HepG2 (cell line): Measurements from ENCODE around the gene MEGF11. TPM values are rescaled to one million over a fixed set of nuclear protein-coding genes. Genes with fewer than 3 reads are reported as not detected.

Source experiments
- ATAC-seq: fragments of 200-7000 bp; cut with Tn5 transposase; 3 replicates; pipeline ENCODE4 v1.9.1; 2020; ENCODE audit warnings: mild to moderate bottlenecking, moderate library complexity
- BruUV-seq: library from RNA; stranded (reverse); fragments of 400-500 nt; replicated peaks from 2 replicates; lab custom pipeline; 2021; lab: Mats Ljungman, UMichigan
- CTCF ChIA-PET: fragments of 300-600 bp; formaldehyde crosslinking; extraction: SDS; loops from one replicate; lab custom pipeline; 2021; ENCODE audit warnings: low total read pairs, inconsistent platforms, low intra/inter-chr PET ratio; lab: Yijun Ruan, JAX
- POLR2A ChIA-PET: fragments of 350-600 bp; sonication (Branson Sonifier 250); formaldehyde crosslinking; loops from one replicate; lab custom pipeline; 2020; ENCODE audit warnings: antibody characterized with exemption, inconsistent platforms; lab: Yijun Ruan, JAX
- DNase-seq: peaks from one replicate; pipeline ENCODE4 v3.0.0-alpha.2; 2015; ENCODE audit warnings: low spot score
- FAIRE-seq: peaks from 3 replicates; lab custom pipeline; 2011; peaks lifted over from hg19 to GRCh38; lab: Jason Lieb, UNC
- H2AFZ ChIP-seq: one replicate; pipeline ENCODE4 v1.6.1; 2011; ENCODE audit warnings: low read length, inconsistent platforms
- H3K27ac ChIP-seq: fragments of 300-600 bp; 3 replicates; pipeline ENCODE4 v1.8.0; 2011; ENCODE audit warnings: mixed run types, mild to moderate bottlenecking, mixed read lengths, low read length, inconsistent platforms; ENCODE audit not compliant: insufficient read depth; ENCODE audit errors: extremely low read length
- H3K27me3 ChIP-seq, 2 experiments: fragments of 200-600 bp in 1 of 2; 2 replicates in 1 of 2; 3 replicates in 1 of 2; pipeline versions ENCODE4 v1.6.0 to v1.8.0; 2011; ENCODE audit warnings: low read length in 2 of 2, mild to moderate bottlenecking in 2 of 2, moderate library complexity in 2 of 2, inconsistent platforms in 1 of 2; ENCODE audit not compliant: insufficient read depth in 2 of 2, control insufficient read depth in 1 of 2
- H3K36me3 ChIP-seq, 2 experiments: fragments of 200-600 bp in 1 of 2; replicated peaks in 1 of 2; 2 replicates in 1 of 2; 3 replicates in 1 of 2; pipeline versions ENCODE4 v1.5.1 to v1.8.0; 2011; ENCODE audit warnings: low read length in 2 of 2, inconsistent platforms in 1 of 2; ENCODE audit not compliant: insufficient read depth in 2 of 2, control insufficient read depth in 1 of 2
- H3K4me1 ChIP-seq: 2 replicates; pipeline ENCODE4 v1.5.1; 2012; ENCODE audit warnings: low read length, inconsistent platforms; ENCODE audit not compliant: insufficient read depth
- H3K4me2 ChIP-seq: 2 replicates; pipeline ENCODE4 v1.6.0; 2011; ENCODE audit warnings: low read depth, low read length, inconsistent platforms
- H3K4me3 ChIP-seq, 3 experiments: fragments of 200-600 bp in 1 of 3; sonication (generic), shearing (Covaris generic) in 1 of 3; replicated peaks in 1 of 3; 2 replicates each; pipeline ENCODE4 v1.5.1; 2011 to 2016; ENCODE audit warnings: low read length in 3 of 3, inconsistent platforms in 2 of 3, low read depth in 2 of 3, mild to moderate bottlenecking in 2 of 3, control low read depth in 1 of 3, mixed read lengths in 1 of 3; ENCODE audit not compliant: insufficient read depth in 1 of 3
- H3K79me2 ChIP-seq: one replicate; pipeline ENCODE4 v1.6.1; 2011; ENCODE audit warnings: low read length, inconsistent platforms; ENCODE audit not compliant: insufficient read depth
- H3K9ac ChIP-seq: 2 replicates; pipeline ENCODE4 v1.6.0; 2011; ENCODE audit warnings: mild to moderate bottlenecking, low read depth, low read length, inconsistent platforms; ENCODE audit not compliant: insufficient read depth
- H3K9me3 ChIP-seq: 2 replicates; pipeline ENCODE4 v1.5.1; 2012; ENCODE audit warnings: mild to moderate bottlenecking, low read length
- H4K20me1 ChIP-seq: 2 replicates; pipeline ENCODE4 v1.6.0; 2011; ENCODE audit warnings: inconsistent platforms, mild to moderate bottlenecking, low read length, moderate library complexity; ENCODE audit not compliant: insufficient read depth
- HMG20A ChIP-seq: IDR thresholded peaks from 2 replicates; pipeline ENCODE4 v1.6.1; 2016; ENCODE audit warnings: borderline replicate concordance
- KDM1A ChIP-seq: IDR thresholded peaks from 2 replicates; pipeline ENCODE4 v1.6.1; 2016; ENCODE audit warnings: missing compliant biosample characterization
- KLF15 ChIP-seq: sonication (generic); formaldehyde crosslinking; IDR thresholded peaks from 2 replicates; pipeline ENCODE4 v1.8.1; 2023; ENCODE audit warnings: borderline replicate concordance, mild to moderate bottlenecking, inconsistent platforms, missing genetic modification reagents, mixed read lengths
- NFKBIZ ChIP-seq: IDR thresholded peaks from 2 replicates; pipeline ENCODE4 v1.6.1; 2018; ENCODE audit warnings: missing genetic modification reagents, missing compliant biosample characterization
- SETDB1 ChIP-seq: sonication (generic); formaldehyde crosslinking; IDR thresholded peaks from 2 replicates; pipeline ENCODE4 v1.5.1; 2020; ENCODE audit warnings: missing genetic modification reagents, mild to moderate bottlenecking, borderline replicate concordance
- SNAPC2 ChIP-seq: sonication (generic); formaldehyde crosslinking; IDR thresholded peaks from 2 replicates; pipeline ENCODE4 v1.8.1; 2022; ENCODE audit warnings: mild to moderate bottlenecking, missing genetic modification reagents
- SRF ChIP-seq: IDR thresholded peaks from 2 replicates; pipeline ENCODE4 v1.6.1; 2011; ENCODE audit warnings: mild to moderate bottlenecking, low read depth, low read length, moderate library complexity
- TSC22D2 ChIP-seq: sonication (generic); formaldehyde crosslinking; IDR thresholded peaks from 2 replicates; pipeline ENCODE4 v1.5.1; 2020; ENCODE audit warnings: missing genetic modification reagents, mild to moderate bottlenecking, borderline replicate concordance
- ZBTB8A ChIP-seq: sonication (generic); formaldehyde crosslinking; IDR thresholded peaks from 2 replicates; pipeline ENCODE4 v1.4.0; 2020; ENCODE audit warnings: mild to moderate bottlenecking, low read depth, missing genetic modification reagents, borderline replicate concordance
- ZFP90 ChIP-seq: sonication (generic); formaldehyde crosslinking; IDR thresholded peaks from 2 replicates; pipeline ENCODE4 v1.8.0; 2022; ENCODE audit warnings: missing genetic modification reagents, mild to moderate bottlenecking, inconsistent platforms, borderline replicate concordance
- ZNF382 ChIP-seq: sonication (generic); formaldehyde crosslinking; IDR thresholded peaks from 2 replicates; pipeline ENCODE4 v1.5.0; 2020; ENCODE audit warnings: missing genetic modification reagents, mild to moderate bottlenecking, borderline replicate concordance
- ZNF879 ChIP-seq: sonication (generic); formaldehyde crosslinking; IDR thresholded peaks from 2 replicates; pipeline ENCODE4 v1.8.1; 2023; ENCODE audit warnings: missing genetic modification reagents
- WGBS: methylation state at CpG from one replicate; pipeline ENCODE4 v1.1.6; 2017; ENCODE audit warnings: low lambda C conversion rate; 5-methylcytosine and 5-hydroxymethylcytosine counted together
- in situ Hi-C: cut with HindIII; loops from 2 replicates; pipeline ENCODE4 v1.10.0; 2017; ENCODE audit warnings: low pct_unique_long_range_greater_than_20kb; ENCODE audit not compliant: extremely low pct_ligation_motif_present
- intact Hi-C: fragments of 100-400 bp; cut with micrococcal nuclease; formaldehyde crosslinking; loops from one replicate; pipeline ENCODE4 v1.10.0; 2022; ENCODE audit not compliant: unreplicated experiment
- polyA plus RNA-seq, 8 experiments: library from polyadenylated mRNA; depleted of rRNA in 3 of 8; stranded (reverse) in 7 of 8; unstranded in 1 of 8; fragments of >200 nt; fragmentation: Illumina TruSeq in 4 of 8; extraction: Trizol in 4 of 8; gene quantifications; 2 replicates each; pipeline versions ENCODE4 v1.2.1 to v1.2.3, GENCODE V29; 2011 to 2016; ENCODE audit warnings: low read depth in 4 of 8, missing spikeins in 1 of 8, mixed read lengths in 1 of 8; ENCODE audit not compliant: insufficient read depth in 1 of 8
- total RNA-seq, 5 experiments: library from RNA; depleted of rRNA; stranded (reverse); fragments of >200 nt; fragmentation: Illumina TruSeq; extraction: Trizol; gene quantifications; 2 replicates each; pipeline ENCODE4 v1.2.3, GENCODE V29; 2016; ENCODE audit warnings: low read depth in 1 of 5
- TF ChIP-seq, protein P1 (sequence below), 2 experiments: IDR thresholded peaks; 2 replicates each; pipeline ENCODE4 v1.6.1; 2011 to 2012; ENCODE audit warnings: low read length in 2 of 2, borderline replicate concordance in 1 of 2, low read depth in 1 of 2, mild to moderate bottlenecking in 1 of 2, moderate library complexity in 1 of 2
- TF ChIP-seq, protein P2 (sequence below): IDR thresholded peaks from 2 replicates; pipeline ENCODE4 v1.6.1; 2018; ENCODE audit warnings: missing genetic modification reagents, mild to moderate bottlenecking, missing compliant biosample characterization
- TF ChIP-seq, protein P3 (sequence below): sonication (generic); formaldehyde crosslinking; IDR thresholded peaks from 2 replicates; pipeline ENCODE4 v1.4.0; 2020; ENCODE audit warnings: mild to moderate bottlenecking, missing genetic modification reagents
- TF ChIP-seq, protein P4 (sequence below): sonication (generic); formaldehyde crosslinking; IDR thresholded peaks from 2 replicates; pipeline ENCODE4 v1.4.0; 2020; ENCODE audit warnings: missing genetic modification reagents

Gene MEGF11
- total and polyA plus RNA-seq, 2 of the 13 experiments (the other 11 are each of a cell fraction or from before 2014, with no cell fraction given) = not detected

DNA sequence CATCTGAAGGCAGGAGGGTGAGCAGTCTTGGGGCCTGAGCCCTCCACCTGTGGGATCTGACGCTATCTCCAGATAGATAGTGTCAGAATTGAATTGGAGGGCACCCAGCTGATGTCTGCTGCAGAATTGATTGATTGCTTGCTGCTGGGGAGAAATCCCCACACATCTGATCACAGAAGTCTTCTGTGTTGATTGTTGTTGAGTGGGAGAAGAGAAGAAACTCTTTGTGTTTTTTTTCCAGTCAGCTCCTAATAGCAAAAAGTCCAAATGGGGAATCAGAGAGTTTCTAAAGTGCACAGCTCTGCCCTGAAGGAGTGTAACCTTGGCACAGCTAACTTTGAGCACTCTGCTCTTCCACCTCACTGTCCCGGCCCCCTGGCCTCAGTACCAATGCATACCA is 318.2 kb downstream of the MEGF11 start (continued):
- TF ChIP-seq, protein P1, sequence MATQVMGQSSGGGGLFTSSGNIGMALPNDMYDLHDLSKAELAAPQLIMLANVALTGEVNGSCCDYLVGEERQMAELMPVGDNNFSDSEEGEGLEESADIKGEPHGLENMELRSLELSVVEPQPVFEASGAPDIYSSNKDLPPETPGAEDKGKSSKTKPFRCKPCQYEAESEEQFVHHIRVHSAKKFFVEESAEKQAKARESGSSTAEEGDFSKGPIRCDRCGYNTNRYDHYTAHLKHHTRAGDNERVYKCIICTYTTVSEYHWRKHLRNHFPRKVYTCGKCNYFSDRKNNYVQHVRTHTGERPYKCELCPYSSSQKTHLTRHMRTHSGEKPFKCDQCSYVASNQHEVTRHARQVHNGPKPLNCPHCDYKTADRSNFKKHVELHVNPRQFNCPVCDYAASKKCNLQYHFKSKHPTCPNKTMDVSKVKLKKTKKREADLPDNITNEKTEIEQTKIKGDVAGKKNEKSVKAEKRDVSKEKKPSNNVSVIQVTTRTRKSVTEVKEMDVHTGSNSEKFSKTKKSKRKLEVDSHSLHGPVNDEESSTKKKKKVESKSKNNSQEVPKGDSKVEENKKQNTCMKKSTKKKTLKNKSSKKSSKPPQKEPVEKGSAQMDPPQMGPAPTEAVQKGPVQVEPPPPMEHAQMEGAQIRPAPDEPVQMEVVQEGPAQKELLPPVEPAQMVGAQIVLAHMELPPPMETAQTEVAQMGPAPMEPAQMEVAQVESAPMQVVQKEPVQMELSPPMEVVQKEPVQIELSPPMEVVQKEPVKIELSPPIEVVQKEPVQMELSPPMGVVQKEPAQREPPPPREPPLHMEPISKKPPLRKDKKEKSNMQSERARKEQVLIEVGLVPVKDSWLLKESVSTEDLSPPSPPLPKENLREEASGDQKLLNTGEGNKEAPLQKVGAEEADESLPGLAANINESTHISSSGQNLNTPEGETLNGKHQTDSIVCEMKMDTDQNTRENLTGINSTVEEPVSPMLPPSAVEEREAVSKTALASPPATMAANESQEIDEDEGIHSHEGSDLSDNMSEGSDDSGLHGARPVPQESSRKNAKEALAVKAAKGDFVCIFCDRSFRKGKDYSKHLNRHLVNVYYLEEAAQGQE (IDR thresholded peaks at IDR 0.05; ENCODE audit: borderline replicate concordance in 1 of 2, low read depth in 1 of 2, low read length in 2 of 2) = no peak
- no peak for TF ChIP-seq ZFP90 (CRISPR knock-in tag)

DNA sequence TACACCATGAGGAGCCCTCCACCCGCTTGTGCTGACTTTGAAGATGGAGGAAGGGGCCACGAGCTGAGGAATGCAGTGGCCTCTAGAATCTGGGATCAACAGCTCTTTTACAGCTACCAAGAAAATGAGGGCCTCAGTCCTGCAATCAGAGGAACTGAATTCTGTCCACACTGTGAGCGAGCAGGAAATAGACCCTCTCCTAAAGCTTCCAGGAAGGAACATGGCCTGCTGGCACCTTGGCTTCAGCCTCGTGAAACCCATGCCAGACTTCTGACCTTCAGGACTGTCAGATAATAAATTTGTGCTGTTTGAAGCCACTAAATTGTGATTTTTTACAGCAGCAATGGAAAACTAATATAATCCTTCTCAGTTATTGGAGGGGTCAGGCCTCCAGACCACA is 322.3 kb downstream of the MEGF11 start:
- peaks cover 0 to 4% of the 10 kb centered on the region in 2 experiments; a peak in 1 of 5 replicates for H3K27me3 ChIP-seq
- H2AFZ ChIP-seq = no peak overlapping the region
- ChIA-PET POLR2A (no interaction called here), CTCF (no interaction called here)
- no peaks in the 10 kb centered on the region for H3K79me2 ChIP-seq
- no peak overlapping the region for H3K4me2 ChIP-seq
- no peak for DNase-seq
- H3K4me1 ChIP-seq = no peaks in the 10 kb centered on the region
- H3K4me3 ChIP-seq = no peak overlapping the region
- no peaks in the 10 kb centered on the region for H3K36me3 ChIP-seq
- no peak for FAIRE-seq
- H3K9me3 ChIP-seq = no peaks in the 10 kb centered on the region
- WGBS = 51% methylated on average over 4 of the region's 4 CpGs
- intact Hi-C loops (no loop called here), in situ Hi-C loops (no loop called here)
- H3K27ac ChIP-seq = no peak overlapping the region
- no peak for ATAC-seq
- H4K20me1 ChIP-seq = no peaks in the 10 kb centered on the region
- no TSS peak for BruUV-seq
- H3K9ac ChIP-seq = no peak overlapping the region
- TF ChIP-seq SETDB1 (CRISPR knock-in tag) (no peak), TSC22D2 (CRISPR knock-in tag) (no peak), KDM1A (CRISPR knock-in tag) (no peak), ZNF382 (CRISPR knock-in tag) (no peak), KLF15 (CRISPR knock-in tag) (no peak), HMG20A (CRISPR knock-in tag) (no peak), NFKBIZ (CRISPR knock-in tag) (no peak), SNAPC2 (no peak), ZNF879 (CRISPR knock-in tag) (no peak), ZBTB8A (no peak), SRF (no peak)
- TF ChIP-seq, protein P2, sequence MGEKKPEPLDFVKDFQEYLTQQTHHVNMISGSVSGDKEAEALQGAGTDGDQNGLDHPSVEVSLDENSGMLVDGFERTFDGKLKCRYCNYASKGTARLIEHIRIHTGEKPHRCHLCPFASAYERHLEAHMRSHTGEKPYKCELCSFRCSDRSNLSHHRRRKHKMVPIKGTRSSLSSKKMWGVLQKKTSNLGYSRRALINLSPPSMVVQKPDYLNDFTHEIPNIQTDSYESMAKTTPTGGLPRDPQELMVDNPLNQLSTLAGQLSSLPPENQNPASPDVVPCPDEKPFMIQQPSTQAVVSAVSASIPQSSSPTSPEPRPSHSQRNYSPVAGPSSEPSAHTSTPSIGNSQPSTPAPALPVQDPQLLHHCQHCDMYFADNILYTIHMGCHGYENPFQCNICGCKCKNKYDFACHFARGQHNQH (CRISPR knock-in tag) = no peak
- TF ChIP-seq, protein P3, sequence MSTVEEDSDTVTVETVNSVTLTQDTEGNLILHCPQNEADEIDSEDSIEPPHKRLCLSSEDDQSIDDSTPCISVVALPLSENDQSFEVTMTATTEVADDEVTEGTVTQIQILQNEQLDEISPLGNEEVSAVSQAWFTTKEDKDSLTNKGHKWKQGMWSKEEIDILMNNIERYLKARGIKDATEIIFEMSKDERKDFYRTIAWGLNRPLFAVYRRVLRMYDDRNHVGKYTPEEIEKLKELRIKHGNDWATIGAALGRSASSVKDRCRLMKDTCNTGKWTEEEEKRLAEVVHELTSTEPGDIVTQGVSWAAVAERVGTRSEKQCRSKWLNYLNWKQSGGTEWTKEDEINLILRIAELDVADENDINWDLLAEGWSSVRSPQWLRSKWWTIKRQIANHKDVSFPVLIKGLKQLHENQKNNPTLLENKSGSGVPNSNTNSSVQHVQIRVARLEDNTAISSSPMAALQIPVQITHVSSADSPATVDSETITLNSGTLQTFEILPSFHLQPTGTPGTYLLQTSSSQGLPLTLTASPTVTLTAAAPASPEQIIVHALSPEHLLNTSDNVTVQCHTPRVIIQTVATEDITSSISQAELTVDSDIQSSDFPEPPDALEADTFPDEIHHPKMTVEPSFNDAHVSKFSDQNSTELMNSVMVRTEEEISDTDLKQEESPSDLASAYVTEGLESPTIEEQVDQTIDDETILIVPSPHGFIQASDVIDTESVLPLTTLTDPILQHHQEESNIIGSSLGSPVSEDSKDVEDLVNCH = no peak
- TF ChIP-seq, protein P4, sequence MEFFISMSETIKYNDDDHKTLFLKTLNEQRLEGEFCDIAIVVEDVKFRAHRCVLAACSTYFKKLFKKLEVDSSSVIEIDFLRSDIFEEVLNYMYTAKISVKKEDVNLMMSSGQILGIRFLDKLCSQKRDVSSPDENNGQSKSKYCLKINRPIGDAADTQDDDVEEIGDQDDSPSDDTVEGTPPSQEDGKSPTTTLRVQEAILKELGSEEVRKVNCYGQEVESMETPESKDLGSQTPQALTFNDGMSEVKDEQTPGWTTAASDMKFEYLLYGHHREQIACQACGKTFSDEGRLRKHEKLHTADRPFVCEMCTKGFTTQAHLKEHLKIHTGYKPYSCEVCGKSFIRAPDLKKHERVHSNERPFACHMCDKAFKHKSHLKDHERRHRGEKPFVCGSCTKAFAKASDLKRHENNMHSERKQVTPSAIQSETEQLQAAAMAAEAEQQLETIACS (CRISPR knock-in tag) = no peak
